Glutamatergic neuron (in vitro differentiated cells): ENCODE results near the gene DES. TPM values are rescaled to one million over a fixed set of nuclear protein-coding genes. Genes with fewer than 3 reads are reported as not detected.

Source experiments
- DNase-seq: peaks from one replicate; pipeline ENCODE4 v3.0.0; 2022
- H3K27ac Mint-ChIP-seq: one replicate; pipeline ENCODE4 v1.8.0; 2020; ENCODE audit warnings: mild to moderate bottlenecking, mixed read lengths, inconsistent platforms; ENCODE audit not compliant: unreplicated experiment
- H3K27me3 Mint-ChIP-seq: one replicate; pipeline ENCODE4 v1.8.0; 2020; ENCODE audit warnings: mild to moderate bottlenecking, moderate library complexity, mixed read lengths, inconsistent platforms; ENCODE audit not compliant: unreplicated experiment
- H3K36me3 Mint-ChIP-seq: one replicate; pipeline ENCODE4 v1.8.0; 2020; ENCODE audit warnings: mild to moderate bottlenecking, mixed read lengths, inconsistent platforms; ENCODE audit not compliant: unreplicated experiment
- H3K4me1 Mint-ChIP-seq: one replicate; pipeline ENCODE4 v1.8.0; 2020; ENCODE audit warnings: mild to moderate bottlenecking, low read depth, mixed read lengths, inconsistent platforms; ENCODE audit not compliant: unreplicated experiment
- H3K4me3 Mint-ChIP-seq: one replicate; pipeline ENCODE4 v1.8.0; 2020; ENCODE audit warnings: mild to moderate bottlenecking, mixed read lengths, inconsistent platforms; ENCODE audit not compliant: unreplicated experiment
- H3K9me3 Mint-ChIP-seq: one replicate; pipeline ENCODE4 v1.8.0; 2020; ENCODE audit warnings: mild to moderate bottlenecking, moderate library complexity, mixed read lengths, inconsistent platforms; ENCODE audit not compliant: unreplicated experiment
- CTCF ChIP-seq: fragments of 200-600 bp; sonication (generic); IDR thresholded peaks from one replicate; pipeline ENCODE4 v1.5.0; 2021; ENCODE audit not compliant: partially characterized antibody, unreplicated experiment
- total RNA-seq: library from RNA; stranded (reverse); fragmentation: NEBNext Ultra II Directional; extraction: Animal tissue kit (Norgen Biotek cat#: 25700); gene quantifications from one replicate; pipeline ENCODE4 v1.2.1, GENCODE V29; 2021; ENCODE audit not compliant: unreplicated experiment

The DES gene
- total RNA-seq, 1 donor from 2014 or later, result 1.3 TPM

GRCh38 chr2:219415580-219416234 lies 2.5 kb upstream of the DES start:
- Mint-ChIP-seq H3K36me3 (peaks cover 3% of the 10 kb centered on the region), H3K27ac (no peak overlapping the region), H3K4me3 (no peak overlapping the region), H3K4me1 (no peaks in the 10 kb centered on the region), H3K9me3 (peaks cover 2% of the 10 kb centered on the region), H3K27me3 (peaks cover 3% of the 10 kb centered on the region)
- TF ChIP-seq CTCF, result no peak
- no peak for DNase-seq

- peaks cover 3% of the 10 kb centered on the region for H3K27me3 Mint-ChIP-seq
- peaks cover 2% of the 10 kb centered on the region for H3K9me3 Mint-ChIP-seq
- TF ChIP-seq CTCF, result no peak
- H3K27ac Mint-ChIP-seq, result no peak overlapping the region
- no peaks in the 10 kb centered on the region for H3K4me1 Mint-ChIP-seq
- no peak overlapping the region for H3K4me3 Mint-ChIP-seq
- peaks cover 3% of the 10 kb centered on the region for H3K36me3 Mint-ChIP-seq
- no peak for DNase-seq
Measured at GRCh38 chr2:219416235-219416602, 2.0 kb upstream of the DES start.

GRCh38 chr2:219416938-219417337 lies 1.2 kb upstream of the DES start:
- no peak for TF ChIP-seq CTCF
- no peaks in the 10 kb centered on the region for H3K4me1 Mint-ChIP-seq
- H3K27ac Mint-ChIP-seq, result no peak overlapping the region
- H3K27me3 Mint-ChIP-seq, result peaks cover 3% of the 10 kb centered on the region
- H3K36me3 Mint-ChIP-seq, result peaks cover 3% of the 10 kb centered on the region
- no peak for DNase-seq
- peaks cover 3% of the 10 kb centered on the region for H3K9me3 Mint-ChIP-seq
- no peak overlapping the region for H3K4me3 Mint-ChIP-seq

GRCh38 chr2:219417374-219417773 lies 803 bp upstream of the DES start:
- Mint-ChIP-seq H3K4me1 (no peaks in the 10 kb centered on the region), H3K4me3 (no peak overlapping the region), H3K36me3 (peaks cover 3% of the 10 kb centered on the region), H3K9me3 (peaks cover 5% of the 10 kb centered on the region), H3K27me3 (peaks cover 3% of the 10 kb centered on the region), H3K27ac (no peak overlapping the region)
- no peak for DNase-seq
- TF ChIP-seq CTCF, result no peak

- Mint-ChIP-seq H3K27me3 (peaks cover 3% of the 10 kb centered on the region), H3K36me3 (no peaks in the 10 kb centered on the region), H3K4me1 (no peaks in the 10 kb centered on the region), H3K4me3 (peak overlapping the region; percentile 34), H3K9me3 (peaks cover 3% of the 10 kb centered on the region), H3K27ac (no peak overlapping the region)
- no peak for TF ChIP-seq CTCF
- no peak for DNase-seq
Measured at GRCh38 chr2:219419012-219419324, 791 bp downstream of the DES start.
